GM18867 (cell line): ENCODE measurements around the gene NFATC1.
"Not testable (repeated sequence)": the region's sequence is repeated elsewhere in the genome, so short reads cannot be mapped to it uniquely, and the experiment has no call there.

Experiments used
- ATAC-seq: cut with Tn5 transposase; IDR thresholded peaks from one replicate; pipeline ENCODE4 v1.9.1; 2021; ENCODE audit warnings: mild to moderate bottlenecking, moderate library complexity; ENCODE audit not compliant: unreplicated experiment

The NFATC1 gene

DNA sequence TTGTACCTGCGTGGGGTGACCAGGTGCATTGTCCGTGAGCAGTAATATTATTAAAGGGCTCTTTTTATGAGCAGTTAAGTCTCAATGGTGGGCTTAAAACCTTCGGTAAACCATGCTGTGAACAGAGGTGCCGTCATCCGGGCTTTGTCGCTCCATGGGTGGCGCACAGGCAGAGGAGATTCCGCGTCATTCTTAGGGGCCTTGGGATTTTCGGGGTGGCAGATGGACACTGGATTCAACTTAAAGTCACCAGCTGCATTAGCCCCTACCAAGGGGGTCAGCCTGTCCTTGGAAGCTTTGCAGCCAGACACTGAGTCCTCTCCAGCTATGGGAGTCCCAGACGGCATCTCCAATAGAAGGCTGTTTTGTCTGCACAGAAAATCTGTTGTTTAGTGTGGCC is 107.7 kb downstream of the NFATC1 start:
- ATAC-seq, result no peak

GRCh38 chr18:79504034-79504433 is 108.3 kb downstream of the NFATC1 start:
- ATAC-seq, result no peak

GRCh38 chr18:79504495-79504894 is 108.8 kb downstream of the NFATC1 start:
- not testable (repeated sequence) for ATAC-seq

DNA sequence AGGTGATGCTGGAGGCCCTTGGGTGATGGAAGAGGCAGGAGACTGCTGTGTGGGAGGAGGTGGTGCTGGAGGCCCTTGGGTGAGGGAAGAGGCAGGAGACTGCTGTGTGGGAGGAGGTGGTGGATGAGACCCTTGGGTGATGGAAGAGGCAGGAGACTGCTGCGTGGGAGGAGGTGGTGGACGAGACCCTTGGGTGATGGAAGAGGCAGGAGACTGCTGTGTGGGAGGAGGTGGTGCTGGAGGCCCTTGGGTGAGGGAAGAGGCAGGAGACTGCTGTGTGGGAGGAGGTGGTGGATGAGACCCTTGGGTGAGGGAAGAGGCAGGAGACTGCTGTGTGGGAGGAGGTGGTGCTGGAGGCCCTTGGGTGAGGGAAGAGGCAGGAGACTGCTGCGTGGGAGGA is 109.7 kb downstream of the NFATC1 start:
- not testable (repeated sequence) for ATAC-seq

DNA sequence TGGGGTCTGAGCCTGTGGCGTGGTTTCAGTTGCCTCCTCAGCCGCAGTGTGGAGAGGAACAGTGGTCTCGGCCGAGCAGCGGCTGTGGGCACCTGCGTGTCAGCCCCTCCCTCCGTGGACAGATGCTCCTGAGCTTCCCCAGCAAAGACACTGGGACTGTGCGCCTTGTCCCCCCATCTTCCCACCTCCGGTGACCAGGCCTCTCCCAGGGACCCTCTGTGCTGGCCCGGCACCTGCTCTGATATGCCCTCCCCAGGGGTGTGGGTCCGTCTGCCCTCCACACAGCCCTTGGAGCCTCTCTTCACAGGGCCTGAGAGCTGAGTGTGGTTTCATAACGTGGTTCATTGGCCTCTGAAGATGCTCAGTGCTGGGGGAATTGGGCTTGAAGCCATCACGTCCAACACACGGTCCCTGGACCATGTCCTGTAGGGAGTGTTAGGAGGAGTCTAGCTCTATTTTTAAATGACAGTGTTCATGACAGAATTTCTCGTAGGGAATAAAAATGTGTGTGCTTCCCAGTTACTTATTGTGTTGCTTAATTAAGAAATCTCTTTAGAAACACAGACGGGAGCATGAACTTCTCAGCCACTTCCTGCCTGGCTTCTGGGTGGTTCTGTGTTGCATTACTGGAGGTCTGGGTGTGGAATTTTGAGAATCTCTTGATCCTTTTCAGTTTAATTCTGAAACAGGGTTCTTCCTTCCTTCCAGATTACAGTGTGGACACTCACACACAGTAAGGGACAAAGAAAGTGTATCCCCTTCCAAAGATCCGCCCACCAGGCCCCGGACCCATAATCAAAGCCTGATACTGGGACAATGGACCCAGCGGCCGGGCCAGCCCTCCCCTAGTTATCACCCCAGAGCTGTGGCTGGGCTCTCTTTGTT is 110.7 kb downstream of the NFATC1 start:
- no peak for ATAC-seq

DNA sequence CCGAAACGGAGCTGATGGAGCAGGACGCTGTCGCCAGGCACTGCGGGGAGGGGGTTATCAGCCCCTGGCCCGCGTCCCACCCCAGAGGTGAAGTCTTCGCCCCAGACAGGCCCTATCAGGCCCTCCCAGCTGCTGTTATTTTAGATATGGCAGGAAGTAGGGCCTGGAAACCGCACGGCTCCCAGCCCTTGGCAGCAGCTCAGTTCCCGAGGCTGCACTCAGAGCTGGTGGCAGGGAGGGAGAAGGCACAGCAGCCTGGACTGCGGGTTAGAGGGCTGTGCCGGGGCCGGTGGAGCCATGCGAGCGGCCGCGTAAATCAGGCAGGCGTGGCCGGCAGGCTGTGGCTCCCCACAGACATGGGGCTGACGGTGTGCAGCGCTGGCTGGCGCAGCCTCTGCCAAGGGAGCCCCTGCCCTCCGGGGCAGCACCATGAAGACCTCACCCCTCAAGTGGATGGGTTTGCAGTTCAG is 111.4 kb downstream of the NFATC1 start:
- ATAC-seq, result no peak

- no peak for ATAC-seq
Observed at GRCh38 chr18:79507546-79508480, 112.1 kb downstream of the NFATC1 start.

DNA sequence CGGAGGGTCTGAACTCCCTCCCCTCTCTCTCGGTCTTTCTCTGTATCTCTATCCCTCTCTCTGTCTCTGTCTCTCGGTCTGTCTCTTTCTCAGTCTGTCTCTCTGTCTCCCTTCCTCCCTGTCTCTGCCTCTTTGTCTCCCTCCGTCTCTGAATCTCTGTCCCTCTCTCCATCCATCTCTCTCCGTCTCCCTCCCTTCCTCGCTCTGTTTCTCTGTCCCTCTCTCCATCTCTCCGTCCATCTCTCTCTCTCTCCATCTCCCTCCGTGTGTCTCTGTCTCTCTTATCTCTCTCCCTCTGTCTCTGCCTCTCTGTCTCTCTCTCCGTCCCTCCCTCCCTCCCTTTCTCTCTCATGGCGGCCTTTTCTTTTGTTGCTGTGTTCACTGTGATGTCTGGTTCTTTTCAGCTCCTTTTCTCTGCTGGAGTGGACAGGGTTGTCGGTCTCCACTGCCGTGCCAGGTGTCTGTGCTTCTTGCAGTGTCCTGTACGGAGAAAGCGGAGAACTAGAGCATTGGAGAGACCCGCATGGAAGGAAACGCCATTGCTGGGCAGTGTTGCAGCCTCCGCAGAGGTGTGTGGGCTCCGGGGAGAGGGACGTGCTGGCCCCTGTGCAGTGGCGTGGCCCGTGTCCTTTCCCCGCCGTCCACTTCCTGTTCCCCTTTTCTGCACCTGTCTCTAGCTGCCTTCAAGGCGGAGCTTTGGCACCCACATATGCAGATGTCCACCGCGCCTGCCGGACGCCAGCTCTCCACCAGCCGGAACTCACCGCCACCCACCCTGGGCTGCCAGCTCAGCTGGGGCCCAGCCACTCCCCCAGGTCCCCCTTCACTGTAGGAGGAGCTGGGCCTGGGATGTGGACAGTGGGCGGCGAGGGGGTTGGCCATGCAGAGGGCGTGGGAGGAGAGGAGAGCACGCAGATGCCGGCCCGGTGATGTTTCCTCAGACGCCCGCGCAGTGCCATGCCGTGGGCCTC is 113.1 kb downstream of the NFATC1 start:
- ATAC-seq, result peak; percentile 56

DNA sequence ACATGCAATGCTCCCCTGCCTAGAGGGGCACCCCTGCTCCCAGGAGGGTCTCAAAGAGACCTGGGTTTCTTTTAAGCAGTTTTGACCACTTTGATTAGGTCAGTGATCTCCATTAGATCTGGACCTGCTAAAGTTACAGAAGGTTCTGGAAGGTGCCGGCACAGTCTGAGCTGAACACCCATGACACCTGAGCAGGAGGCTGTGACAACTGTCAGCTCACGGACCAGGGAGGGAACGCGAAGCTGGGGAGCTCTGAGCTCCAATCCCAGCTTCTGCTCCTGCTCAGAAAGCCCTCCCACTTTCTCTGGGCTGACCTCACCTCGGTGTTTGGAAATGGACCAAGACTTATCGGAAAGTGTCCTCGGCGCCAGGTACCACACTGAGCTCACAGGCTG is 113.8 kb downstream of the NFATC1 start:
- ATAC-seq, result no peak

DNA sequence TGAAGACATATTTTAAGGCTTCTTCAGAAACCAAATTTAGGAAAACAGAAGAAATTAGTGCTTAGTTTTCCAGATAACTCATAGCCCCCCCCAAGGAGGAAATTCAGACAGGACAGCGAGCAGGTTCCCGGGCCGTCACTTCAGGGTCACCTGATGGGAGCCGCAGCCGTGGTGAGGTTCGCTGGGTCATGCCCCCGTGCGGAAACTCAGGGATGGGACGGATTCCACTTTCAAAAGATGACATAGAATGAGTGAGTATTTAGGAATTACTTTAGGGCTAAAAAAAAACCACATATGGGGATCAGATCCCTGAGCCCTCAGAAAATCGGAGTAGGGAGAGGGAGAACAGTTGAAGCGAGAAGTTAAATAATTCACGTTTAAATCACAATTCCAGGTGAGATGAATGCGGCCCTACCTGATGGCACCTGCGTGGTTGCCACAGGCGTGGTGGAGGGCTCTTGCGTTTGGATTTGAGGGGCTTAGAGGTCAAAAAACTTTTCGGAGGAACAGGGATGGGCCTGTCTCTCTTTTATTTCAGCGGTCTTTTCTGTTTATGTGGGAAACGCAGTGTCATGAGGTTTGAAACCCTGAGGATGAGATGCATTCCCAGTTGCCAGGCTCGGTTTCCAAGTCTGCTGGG is 114.4 kb downstream of the NFATC1 start:
- no peak for ATAC-seq

- no peak for ATAC-seq
Observed at GRCh38 chr18:79510731-79511241, 115.1 kb downstream of the NFATC1 start.

GRCh38 chr18:79511271-79511670 is 115.5 kb downstream of the NFATC1 start:
- ATAC-seq, result no peak

GRCh38 chr18:79511671-79512301 is 116.1 kb downstream of the NFATC1 start:
- ATAC-seq, result no peak

DNA sequence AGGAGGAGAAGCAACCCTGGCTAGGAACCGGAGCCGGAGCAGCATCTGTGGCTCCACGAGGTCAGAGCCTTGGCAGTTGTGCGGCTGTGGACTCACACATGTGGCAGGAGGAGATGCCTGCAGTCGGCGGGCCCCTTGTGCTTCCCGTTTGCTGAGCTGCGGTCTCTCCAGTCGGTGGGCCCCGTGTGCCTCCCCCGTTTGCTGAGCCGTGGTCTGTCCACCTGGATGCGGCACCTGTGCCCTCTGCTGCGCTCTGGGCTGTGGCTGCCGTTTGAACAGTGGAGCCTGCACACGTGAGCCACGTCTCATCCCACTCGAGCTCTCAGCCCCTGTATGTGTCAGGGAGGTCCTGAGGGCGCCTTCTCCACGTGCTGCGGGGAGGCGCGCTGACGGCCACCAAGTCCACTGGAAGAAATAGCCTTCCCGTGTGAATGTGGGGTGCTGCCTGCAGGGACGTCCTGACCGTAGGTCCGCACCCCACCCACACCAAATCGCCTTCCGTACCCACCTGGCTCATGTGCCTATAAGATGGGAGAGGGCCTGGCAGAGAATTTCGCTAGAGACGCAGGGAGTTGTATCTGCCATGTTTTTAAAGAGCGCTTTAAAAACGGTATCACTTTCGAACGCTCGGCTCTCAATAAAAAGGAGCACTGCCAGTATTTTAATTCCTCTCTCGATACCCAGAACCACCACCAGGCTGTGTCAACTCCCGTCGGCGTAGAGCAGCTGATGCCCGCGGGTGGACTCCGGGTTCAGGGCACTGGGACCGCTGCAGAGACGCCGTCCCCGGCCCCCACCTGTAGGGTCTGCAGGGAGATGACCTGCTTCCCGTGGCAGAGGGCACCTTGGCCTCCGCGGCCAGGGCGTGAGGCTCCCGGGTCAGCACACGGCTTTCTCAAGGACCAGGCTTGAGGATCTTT is 117.0 kb downstream of the NFATC1 start:
- no peak for ATAC-seq

- ATAC-seq, result no peak
Observed at GRCh38 chr18:79513381-79514081, 117.8 kb downstream of the NFATC1 start.

GRCh38 chr18:79515331-79515730 is 119.6 kb downstream of the NFATC1 start:
- ATAC-seq, result no peak

DNA sequence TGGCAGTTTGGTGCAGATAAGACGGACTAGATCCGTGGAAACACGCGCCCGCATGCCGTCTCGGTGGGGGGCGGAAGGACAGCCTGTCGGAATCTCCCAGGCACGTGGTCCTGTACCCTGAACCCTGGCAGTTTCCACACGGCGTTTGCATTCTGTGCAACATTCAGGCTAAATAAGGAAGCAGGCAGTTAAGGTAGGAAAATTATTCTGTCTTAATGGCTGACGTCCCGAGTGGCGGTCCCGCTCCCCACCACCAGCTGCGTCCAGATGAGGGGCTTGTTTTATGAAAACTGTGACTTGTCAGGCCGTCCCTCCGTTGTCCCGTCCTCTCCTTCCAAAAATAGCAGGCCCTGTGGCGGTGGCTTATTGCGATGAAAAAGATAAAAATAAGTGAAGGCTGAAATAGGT is 120.2 kb downstream of the NFATC1 start:
- ATAC-seq, result no peak
